D721Med (cell line): ENCODE data around the gene THSD7B.
A peak's percentile ranks its signal among the peaks of the same experiment; 100 is the strongest.

Experiments used
- DNase-seq: peaks from one replicate; pipeline ENCODE4 v3.0.0; 2011; ENCODE audit warnings: low spot score; ENCODE audit not compliant: insufficient read length
- FAIRE-seq: peaks from 2 replicates; lab custom pipeline; 2011; peaks lifted over from hg19 to GRCh38; lab: Jason Lieb, UNC
- TF ChIP-seq, protein P1 (sequence below): IDR thresholded peaks from 2 replicates; pipeline ENCODE4 v1.5.1; 2012; ENCODE audit warnings: mild to moderate bottlenecking, control low read depth; ENCODE audit not compliant: insufficient read depth; ENCODE audit errors: missing control alignments

Gene THSD7B

DNA sequence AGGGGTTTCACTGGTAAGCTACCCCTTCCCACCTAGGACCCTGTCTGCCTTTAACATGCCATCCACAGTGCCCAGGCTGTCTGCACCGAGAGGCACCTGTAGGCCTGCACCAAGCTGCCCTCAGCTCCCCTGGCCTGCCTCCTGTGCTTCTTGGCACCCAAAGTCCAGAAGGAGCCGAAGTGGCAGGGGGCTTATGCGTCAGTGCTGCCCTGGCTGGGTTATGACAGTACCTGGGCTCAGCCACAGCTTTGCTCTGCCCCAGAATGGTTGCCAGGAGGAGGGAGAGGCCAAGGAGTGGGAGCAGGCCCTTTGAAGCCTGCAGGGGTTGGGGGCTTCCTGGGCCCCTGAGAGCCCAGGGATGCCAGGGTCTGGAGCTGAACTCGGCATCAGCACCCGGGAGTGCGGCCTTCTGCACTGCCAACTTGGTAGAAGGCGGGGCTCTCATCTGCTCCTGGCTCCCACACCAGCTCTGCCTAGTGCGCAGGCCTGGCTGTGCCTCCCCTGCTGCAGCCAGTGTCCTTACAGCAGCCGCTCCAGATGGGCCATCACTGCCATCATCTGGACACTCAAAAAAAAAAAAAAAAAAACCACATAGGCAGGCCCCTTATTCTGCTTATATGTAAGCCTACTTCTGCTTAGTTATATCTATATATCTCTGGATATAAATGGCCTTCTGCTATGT, 155.4 kb downstream of the THSD7B start:
- TF ChIP-seq, protein P1, sequence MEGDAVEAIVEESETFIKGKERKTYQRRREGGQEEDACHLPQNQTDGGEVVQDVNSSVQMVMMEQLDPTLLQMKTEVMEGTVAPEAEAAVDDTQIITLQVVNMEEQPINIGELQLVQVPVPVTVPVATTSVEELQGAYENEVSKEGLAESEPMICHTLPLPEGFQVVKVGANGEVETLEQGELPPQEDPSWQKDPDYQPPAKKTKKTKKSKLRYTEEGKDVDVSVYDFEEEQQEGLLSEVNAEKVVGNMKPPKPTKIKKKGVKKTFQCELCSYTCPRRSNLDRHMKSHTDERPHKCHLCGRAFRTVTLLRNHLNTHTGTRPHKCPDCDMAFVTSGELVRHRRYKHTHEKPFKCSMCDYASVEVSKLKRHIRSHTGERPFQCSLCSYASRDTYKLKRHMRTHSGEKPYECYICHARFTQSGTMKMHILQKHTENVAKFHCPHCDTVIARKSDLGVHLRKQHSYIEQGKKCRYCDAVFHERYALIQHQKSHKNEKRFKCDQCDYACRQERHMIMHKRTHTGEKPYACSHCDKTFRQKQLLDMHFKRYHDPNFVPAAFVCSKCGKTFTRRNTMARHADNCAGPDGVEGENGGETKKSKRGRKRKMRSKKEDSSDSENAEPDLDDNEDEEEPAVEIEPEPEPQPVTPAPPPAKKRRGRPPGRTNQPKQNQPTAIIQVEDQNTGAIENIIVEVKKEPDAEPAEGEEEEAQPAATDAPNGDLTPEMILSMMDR = no peak
- FAIRE-seq (no peak), DNase-seq (no peak)

DNA sequence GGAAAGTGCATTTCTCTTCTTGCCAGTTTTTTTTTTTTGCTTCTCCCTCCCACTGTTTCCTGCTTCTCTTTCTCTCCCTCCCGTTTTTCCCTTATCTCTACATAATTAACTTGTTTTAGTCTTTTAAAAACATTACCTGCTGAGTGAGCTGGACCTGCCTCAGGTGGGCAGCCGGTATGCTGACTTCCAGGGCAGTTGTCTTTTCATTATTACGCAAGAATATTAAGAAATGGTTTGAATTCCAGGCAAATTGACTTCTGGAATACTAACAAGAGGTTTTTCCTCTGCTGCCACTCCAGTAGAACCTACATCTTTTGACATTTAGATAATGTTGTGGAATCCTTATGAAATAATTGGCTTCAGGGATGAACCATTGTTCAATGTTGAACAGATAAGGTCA, 161.8 kb downstream of the THSD7B start:
- TF ChIP-seq, protein P1 = no peak
- DNase-seq (no peak), FAIRE-seq (no peak)

DNA sequence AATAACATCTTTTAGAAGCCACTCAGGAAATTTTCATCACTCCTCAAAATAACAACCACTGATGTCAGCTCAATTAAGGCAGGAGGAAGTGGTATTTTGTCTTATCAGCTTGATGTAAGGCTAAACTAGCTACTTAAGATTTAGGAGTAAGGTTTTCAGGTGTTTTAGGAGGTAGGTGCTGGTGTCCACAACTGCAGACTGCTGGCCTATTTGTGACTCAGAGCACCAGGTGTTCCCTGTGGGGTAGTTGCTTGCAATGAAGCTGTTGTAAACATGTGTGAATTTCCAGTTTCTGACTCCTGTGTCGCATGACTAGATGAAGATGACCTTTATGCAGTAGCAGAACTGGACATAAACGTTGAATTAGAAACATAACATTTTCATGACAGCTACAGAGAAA, 164.2 kb downstream of the THSD7B start:
- FAIRE-seq = no peak

DNA sequence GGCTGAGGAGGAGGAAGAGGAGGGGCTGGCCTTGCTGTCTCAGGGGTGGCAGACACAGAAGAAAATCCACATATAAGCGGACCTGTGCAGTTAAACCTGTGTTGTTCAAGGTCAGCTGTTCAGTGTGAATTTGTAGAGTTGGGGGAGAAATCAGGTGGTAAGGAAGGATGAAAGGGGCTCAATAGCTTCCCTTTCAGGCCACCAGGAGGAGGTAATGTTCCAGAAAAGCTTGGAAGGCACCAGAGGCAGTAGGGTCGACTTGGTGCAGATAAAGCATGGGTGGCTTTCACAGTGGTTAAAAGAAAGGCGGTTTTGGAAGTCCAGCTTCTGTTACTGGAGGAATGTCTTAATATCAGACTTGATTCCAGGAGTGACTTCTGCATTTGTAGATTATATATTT, 167.4 kb downstream of the THSD7B start:
- no peak for DNase-seq

More for the DNA sequence above, 164.2 kb downstream of the THSD7B start:
- TF ChIP-seq, protein P1 = no peak
- DNase-seq = no peak

DNA sequence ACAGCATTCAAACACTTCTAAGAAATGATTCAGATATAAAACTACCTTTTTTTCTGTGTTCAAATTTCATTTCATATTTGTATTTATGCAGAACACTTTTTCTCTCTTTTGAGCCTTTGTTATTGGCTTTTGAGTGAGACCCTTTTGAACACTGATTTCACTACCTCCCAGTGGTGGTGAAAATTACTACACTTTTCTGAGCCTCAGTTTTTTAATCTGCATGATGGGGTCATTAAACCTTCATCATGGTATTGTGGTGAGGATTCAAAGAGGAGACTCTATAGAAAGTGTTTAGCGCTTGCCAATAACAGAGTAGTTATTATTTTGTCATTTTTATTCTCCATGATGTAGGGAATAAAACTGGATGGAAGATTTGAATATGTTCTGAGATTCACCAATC, 169.8 kb downstream of the THSD7B start:
- TF ChIP-seq, protein P1 = no peak
- FAIRE-seq (no peak), DNase-seq (no peak)

More for the DNA sequence above, 167.4 kb downstream of the THSD7B start:
- TF ChIP-seq, protein P1 = peak; percentile 70
- no peak for FAIRE-seq

DNA sequence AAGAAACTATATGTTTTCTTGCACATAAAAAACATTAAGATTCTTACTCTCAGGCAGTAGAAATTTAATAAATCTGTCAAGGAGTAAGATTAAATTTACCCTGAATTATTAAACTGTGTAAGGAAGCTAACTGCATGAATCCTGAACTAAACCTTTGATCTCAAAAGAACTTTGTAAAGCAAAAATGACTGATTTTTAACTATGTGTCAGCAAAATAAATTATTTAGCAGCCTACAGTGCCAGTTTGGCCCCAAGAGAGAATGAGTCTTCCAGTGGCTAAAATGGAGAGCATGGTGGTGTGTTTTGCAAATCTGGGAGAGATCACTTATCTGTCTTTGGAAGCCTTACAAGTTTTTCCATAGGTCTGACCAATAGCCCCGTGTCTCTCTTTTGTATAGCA, 190.7 kb downstream of the THSD7B start:
- DNase-seq = no peak
- TF ChIP-seq, protein P1 = no peak
- FAIRE-seq = no peak

DNA sequence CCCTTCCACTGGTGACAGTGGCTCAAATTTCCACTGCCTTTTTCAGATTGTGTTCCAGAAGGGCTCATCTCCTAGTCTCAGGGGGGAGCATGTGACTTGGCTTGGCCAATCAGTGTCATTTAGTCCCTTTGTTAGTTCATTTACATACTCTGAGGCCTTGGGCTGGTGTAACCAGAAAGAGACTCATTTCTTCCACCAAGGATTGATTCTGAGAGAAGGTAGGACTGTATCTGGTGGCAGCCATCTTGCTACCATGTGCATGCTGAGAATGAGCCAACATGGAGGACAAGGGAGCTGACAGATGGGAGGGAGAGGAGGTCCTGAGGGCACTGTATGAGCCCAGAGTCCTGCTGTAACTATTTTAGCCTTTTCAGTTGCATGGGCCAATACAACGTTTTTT, 191.7 kb downstream of the THSD7B start:
- DNase-seq (no peak), FAIRE-seq (no peak)
- TF ChIP-seq, protein P1 = no peak
